H9 (cell line): ENCODE results near the gene RAD50. TPM values are rescaled to one million over a fixed set of nuclear protein-coding genes. Genes with fewer than 3 reads are reported as not detected.

Experiments used
- DNase-seq: peaks from one replicate; pipeline ENCODE4 v3.0.0-alpha.2; 2017
- H2AFZ ChIP-seq: one replicate; pipeline ENCODE4 v1.6.1; 2013; ENCODE audit warnings: mild to moderate bottlenecking, low read length, control low read depth, moderate library complexity
- H2AK5ac ChIP-seq: 2 replicates; pipeline ENCODE4 v1.6.1; 2013; ENCODE audit warnings: low read length, control low read depth, mixed read lengths; ENCODE audit not compliant: insufficient read length
- H2BK120ac ChIP-seq: one replicate; pipeline ENCODE4 v1.6.1; 2013; ENCODE audit warnings: low read depth, mild to moderate bottlenecking, low read length, control low read depth, inconsistent platforms; ENCODE audit not compliant: poor library complexity, severe bottlenecking
- H2BK12ac ChIP-seq: 2 replicates; pipeline ENCODE4 v1.6.1; 2013; ENCODE audit warnings: low read length, control low read depth, mixed read lengths, low read depth; ENCODE audit not compliant: insufficient read length
- H2BK15ac ChIP-seq: 2 replicates; pipeline ENCODE4 v1.6.1; 2013; ENCODE audit warnings: low read depth, low read length, control low read depth
- H2BK20ac ChIP-seq: one replicate; pipeline ENCODE4 v1.6.1; 2013; ENCODE audit warnings: low read depth, mild to moderate bottlenecking, low read length, control low read depth, inconsistent platforms; ENCODE audit not compliant: poor library complexity, severe bottlenecking
- H2BK5ac ChIP-seq: 2 replicates; pipeline ENCODE4 v1.6.1; 2013; ENCODE audit warnings: low read length, control low read depth, mixed read lengths; ENCODE audit not compliant: insufficient read length
- H3K14ac ChIP-seq: 2 replicates; pipeline ENCODE4 v1.6.1; 2013; ENCODE audit warnings: low read length, control low read depth; ENCODE audit not compliant: insufficient read depth
- H3K18ac ChIP-seq: 2 replicates; pipeline ENCODE4 v1.6.1; 2013; ENCODE audit warnings: low read depth, mild to moderate bottlenecking, mixed read lengths, low read length, control low read depth; ENCODE audit not compliant: insufficient read length
- H3K23ac ChIP-seq: 2 replicates; pipeline ENCODE4 v1.6.1; 2013; ENCODE audit warnings: low read length, control low read depth, mixed read lengths, low read depth; ENCODE audit not compliant: insufficient read length
- H3K23me2 ChIP-seq: 2 replicates; pipeline ENCODE4 v1.6.1; 2013; ENCODE audit warnings: low read depth, mild to moderate bottlenecking, mixed read lengths, low read length, control low read depth; ENCODE audit not compliant: insufficient read length, poor library complexity, severe bottlenecking
- H3K27ac ChIP-seq: 2 replicates; pipeline ENCODE4 v1.5.1; 2013; ENCODE audit warnings: low read length, control low read depth, mixed read lengths, low read depth; ENCODE audit not compliant: insufficient read length
- H3K27me3 ChIP-seq: 2 replicates; pipeline ENCODE4 v1.6.1; 2013; ENCODE audit warnings: low read length, control low read depth, inconsistent platforms; ENCODE audit not compliant: insufficient read depth
- H3K4ac ChIP-seq: 2 replicates; pipeline ENCODE4 v1.6.1; 2013; ENCODE audit warnings: low read depth, mild to moderate bottlenecking, control low read depth, inconsistent platforms, low read length, moderate library complexity
- H3K4me1 ChIP-seq: 2 replicates; pipeline ENCODE4 v1.6.1; 2013; ENCODE audit warnings: low read length, control low read depth, inconsistent platforms; ENCODE audit not compliant: insufficient read depth
- H3K4me2 ChIP-seq: 2 replicates; pipeline ENCODE4 v1.6.1; 2013; ENCODE audit warnings: low read length, control low read depth, mixed read lengths; ENCODE audit not compliant: insufficient read length, insufficient read depth
- H3K56ac ChIP-seq: 2 replicates; pipeline ENCODE4 v1.6.1; 2013; ENCODE audit warnings: low read depth, mild to moderate bottlenecking, mixed read lengths, low read length, control low read depth; ENCODE audit not compliant: insufficient read length
- H3K79me1 ChIP-seq: 2 replicates; pipeline ENCODE4 v1.6.1; 2013; ENCODE audit warnings: low read depth, mild to moderate bottlenecking, moderate library complexity, low read length, control low read depth, inconsistent platforms; ENCODE audit not compliant: insufficient read depth, poor library complexity, severe bottlenecking
- H3K79me2 ChIP-seq: 2 replicates; pipeline ENCODE4 v1.6.1; 2013; ENCODE audit warnings: low read length, control low read depth, inconsistent platforms; ENCODE audit not compliant: insufficient read depth
- H3K9ac ChIP-seq: 2 replicates; pipeline ENCODE4 v1.6.1; 2013; ENCODE audit warnings: low read length, control low read depth, mixed read lengths; ENCODE audit not compliant: insufficient read length; ENCODE audit errors: extremely low read depth
- H3K9me3 ChIP-seq: one replicate; pipeline ENCODE4 v1.6.1; 2013; ENCODE audit warnings: low read depth, low read length, inconsistent platforms; ENCODE audit not compliant: control insufficient read depth
- H3T11ph ChIP-seq: one replicate; pipeline ENCODE4 v1.6.1; 2013; ENCODE audit warnings: mild to moderate bottlenecking, low read length, control low read depth, inconsistent platforms
- H4K20me1 ChIP-seq: one replicate; pipeline ENCODE4 v1.6.1; 2013; ENCODE audit not compliant: control insufficient read depth, insufficient read length, insufficient read depth
- H4K5ac ChIP-seq: 2 replicates; pipeline ENCODE4 v1.6.1; 2013; ENCODE audit warnings: low read depth, mild to moderate bottlenecking, mixed read lengths, low read length, control low read depth; ENCODE audit not compliant: insufficient read length
- H4K8ac ChIP-seq: replicated peaks from 2 replicates; pipeline ENCODE4 v1.6.1; 2013; ENCODE audit warnings: low read length, control low read depth, mixed read lengths, low read depth; ENCODE audit not compliant: insufficient read length
- H4K91ac ChIP-seq: 2 replicates; pipeline ENCODE4 v1.6.1; 2013; ENCODE audit warnings: low read depth, mild to moderate bottlenecking, moderate library complexity, mixed read lengths, low read length, control low read depth; ENCODE audit not compliant: insufficient read length
- H3K27ac Mint-ChIP-seq, 3 experiments: 2 replicates in 2 of 3; 3 replicates in 1 of 3; pipeline ENCODE4 v1.8.0; 2020 to 2021; ENCODE audit warnings: mixed read lengths in 3 of 3, mild to moderate bottlenecking in 1 of 3, moderate library complexity in 1 of 3
- H3K27me3 Mint-ChIP-seq: 2 replicates; pipeline ENCODE4 v1.8.0; 2021; ENCODE audit warnings: low read depth, mild to moderate bottlenecking, moderate library complexity, mixed read lengths
- H3K36me3 Mint-ChIP-seq, 3 experiments: 2 replicates in 2 of 3; 3 replicates in 1 of 3; pipeline ENCODE4 v1.8.0; 2020 to 2021; ENCODE audit warnings: low read depth in 3 of 3, mixed read lengths in 3 of 3; ENCODE audit not compliant: insufficient read depth in 1 of 3
- H3K4me1 Mint-ChIP-seq, 2 experiments: 2 replicates each; pipeline ENCODE4 v1.8.0; 2020; ENCODE audit warnings: mixed read lengths in 2 of 2
- H3K4me3 Mint-ChIP-seq, 2 experiments: 2 replicates in 1 of 2; 3 replicates in 1 of 2; pipeline ENCODE4 v1.8.0; 2020 to 2021; ENCODE audit warnings: mild to moderate bottlenecking in 2 of 2, mixed read lengths in 2 of 2, moderate library complexity in 1 of 2
- H3K9me3 Mint-ChIP-seq, 2 experiments: 2 replicates in 1 of 2; 3 replicates in 1 of 2; pipeline ENCODE4 v1.8.0; 2020; ENCODE audit warnings: mild to moderate bottlenecking in 2 of 2, mixed read lengths in 2 of 2, moderate library complexity in 1 of 2
- WGBS: extraction: QIAGEN DNeasy Blood & Tissue Kit; methylation state at CpG from one replicate; pipeline ENCODE4 v1.1.7; 2013; ENCODE audit warnings: missing lambda C conversion rate, low lambda C conversion rate, mixed read lengths; ENCODE audit not compliant: insufficient read length; ENCODE audit errors: extremely low coverage; 5-methylcytosine and 5-hydroxymethylcytosine counted together
- total RNA-seq: library from RNA; stranded (reverse); gene quantifications from 2 replicates; pipeline ENCODE4 v1.2.1, GENCODE V29; 2021
- TF ChIP-seq, protein P1 (sequence below): fragments of 200-600 bp; sonication (generic); conservative IDR thresholded peaks from 3 replicates; pipeline ENCODE4 v1.8.0; 2021; ENCODE audit warnings: antibody characterized with exemption, mild to moderate bottlenecking

The RAD50 gene
- total RNA-seq, 1 experiment from 2014 or later = 46.1 TPM

DNA sequence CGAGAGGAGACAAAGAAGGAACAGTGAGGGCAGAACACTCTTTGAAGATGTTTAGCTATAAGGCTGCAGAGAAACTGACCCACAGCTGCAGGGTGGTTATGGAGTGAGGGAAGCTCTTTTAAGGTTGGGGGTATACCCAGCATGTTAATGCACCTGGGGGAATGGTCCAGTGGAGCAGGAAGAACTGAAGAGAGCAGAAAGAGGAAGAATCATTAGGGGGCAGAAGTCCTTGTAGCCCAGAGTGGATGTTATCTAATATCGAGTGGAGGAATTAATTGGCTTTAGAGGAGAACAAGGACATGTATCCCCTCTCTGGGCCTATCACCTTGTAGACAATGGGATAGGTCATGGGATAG, 124.7 kb downstream of the RAD50 start:
- Histone ChIP-seq H4K91ac (no peak overlapping the region), H2BK15ac (no peak overlapping the region), H3K18ac (no peak overlapping the region), H3K79me2 (no peaks in the 10 kb centered on the region), H2AFZ (no peak overlapping the region), H3K23me2 (no peaks in the 10 kb centered on the region), H4K20me1 (peaks cover 3% of the 10 kb centered on the region), H3K23ac (no peak overlapping the region), H3K9me3 (no peaks in the 10 kb centered on the region), H3K4ac (no peak overlapping the region), H3K4me2 (no peak overlapping the region), H2AK5ac (no peak overlapping the region), H3K27ac (no peak overlapping the region), H3K14ac (no peak overlapping the region), H3K9ac (no peak overlapping the region), H3K27me3 (no peaks in the 10 kb centered on the region), H3K4me1 (no peaks in the 10 kb centered on the region), H2BK12ac (no peak overlapping the region), H2BK20ac (no peak overlapping the region), H3T11ph (no peak overlapping the region), H3K56ac (no peak overlapping the region), H3K79me1 (no peaks in the 10 kb centered on the region), H2BK120ac (no peak overlapping the region), H4K5ac (no peak overlapping the region), H4K8ac (no peak overlapping the region), H2BK5ac (no peak overlapping the region)
- Mint-ChIP-seq H3K4me1 (peaks cover 4 to 8% of the 10 kb centered on the region in 2 experiments; a peak in 1 of 4 replicates), H3K27ac (no peak overlapping the region), H3K36me3 (no peaks in the 10 kb centered on the region), H3K27me3 (no peaks in the 10 kb centered on the region; the same call in 1 of the 2 replicates), H3K9me3 (no peaks in the 10 kb centered on the region), H3K4me3 (no peak overlapping the region)
- DNase-seq = no peak
- TF ChIP-seq, protein P1, sequence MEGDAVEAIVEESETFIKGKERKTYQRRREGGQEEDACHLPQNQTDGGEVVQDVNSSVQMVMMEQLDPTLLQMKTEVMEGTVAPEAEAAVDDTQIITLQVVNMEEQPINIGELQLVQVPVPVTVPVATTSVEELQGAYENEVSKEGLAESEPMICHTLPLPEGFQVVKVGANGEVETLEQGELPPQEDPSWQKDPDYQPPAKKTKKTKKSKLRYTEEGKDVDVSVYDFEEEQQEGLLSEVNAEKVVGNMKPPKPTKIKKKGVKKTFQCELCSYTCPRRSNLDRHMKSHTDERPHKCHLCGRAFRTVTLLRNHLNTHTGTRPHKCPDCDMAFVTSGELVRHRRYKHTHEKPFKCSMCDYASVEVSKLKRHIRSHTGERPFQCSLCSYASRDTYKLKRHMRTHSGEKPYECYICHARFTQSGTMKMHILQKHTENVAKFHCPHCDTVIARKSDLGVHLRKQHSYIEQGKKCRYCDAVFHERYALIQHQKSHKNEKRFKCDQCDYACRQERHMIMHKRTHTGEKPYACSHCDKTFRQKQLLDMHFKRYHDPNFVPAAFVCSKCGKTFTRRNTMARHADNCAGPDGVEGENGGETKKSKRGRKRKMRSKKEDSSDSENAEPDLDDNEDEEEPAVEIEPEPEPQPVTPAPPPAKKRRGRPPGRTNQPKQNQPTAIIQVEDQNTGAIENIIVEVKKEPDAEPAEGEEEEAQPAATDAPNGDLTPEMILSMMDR = no peak
- WGBS = no CpG with 5 or more reads among the region's 2 CpGs
